H1 (cell line): Measurements from ENCODE around the gene ZMYM4. TPM values are rescaled to one million over a fixed set of nuclear protein-coding genes. Genes with fewer than 3 reads are reported as not detected.

Source experiments
- CHD7 ChIP-seq: fragments of 300-600 bp; sonication (generic); IDR thresholded peaks from 2 replicates; pipeline ENCODE4 v1.7.1; 2012; ENCODE audit warnings: low read length, moderate library complexity, mild to moderate bottlenecking, inconsistent platforms; ENCODE audit not compliant: insufficient replicate concordance
- polyA plus RNA-seq, 7 experiments: library from polyadenylated mRNA; depleted of rRNA in 3 of 7; stranded (reverse) in 5 of 7; unstranded in 2 of 7; fragments of >200 nt in 5 of 7; fragments of 200-250 nt in 2 of 7; gene quantifications; 1 replicate in 5 of 7; 2 replicates in 1 of 7; 4 replicates in 1 of 7; pipeline versions ENCODE4 v1.2.1 to v1.2.3, GENCODE V29; 2011 to 2013; ENCODE audit warnings: missing spikeins in 2 of 7, mixed read lengths in 2 of 7
- total RNA-seq: library from RNA; stranded (reverse); fragmentation: NEBNext Ultra II Directional; extraction: Animal tissue kit (Norgen Biotek cat#: 25700); gene quantifications from 2 replicates; pipeline ENCODE4 v1.2.1, GENCODE V29; 2021

The ZMYM4 gene
- total and polyA plus RNA-seq, 2 of the 8 experiments (the other 6 are each of a cell fraction or from before 2014, with no cell fraction given) = 16.7 to 81.3 TPM

- TF ChIP-seq CHD7 = no peak
Observed at GRCh38 chr1:35377555-35377954, 109.0 kb downstream of the ZMYM4 start (continued).
